K562 (cell line): ENCODE data around the gene HTR2B. TPM values are rescaled to one million over a fixed set of nuclear protein-coding genes. Genes with fewer than 3 reads are reported as not detected.

Experiments used
- ATAC-seq: fragments of 200-7000 bp; cut with Tn5 transposase; 3 replicates; pipeline ENCODE4 v1.9.1; 2020; ENCODE audit warnings: moderate library complexity
- BruUV-seq: library from RNA; stranded (reverse); fragments of 400-500 nt; replicated peaks from 2 replicates; lab custom pipeline; 2021; lab: Mats Ljungman, UMichigan
- CTCF ChIA-PET: fragments of 300-600 bp; formaldehyde crosslinking; extraction: SDS; loops from one replicate; lab custom pipeline; 2021; ENCODE audit warnings: low intra/inter-chr PET ratio; lab: Yijun Ruan, JAX
- POLR2A ChIA-PET: fragments of 300-600, 350-650 bp; sonication (Branson Sonifier 250); formaldehyde crosslinking; extraction: SDS; loops from one replicate; lab custom pipeline; 2021; ENCODE audit warnings: antibody characterized with exemption, inconsistent platforms; lab: Yijun Ruan, JAX
- DNase-seq, 4 experiments: peaks; one replicate each; pipeline versions ENCODE4 v3.0.0 to v3.0.0-alpha.2; 2011 to 2018; ENCODE audit warnings: low spot score in 3 of 4, mixed read lengths in 3 of 4; ENCODE audit errors: extremely low read depth in 1 of 4
- FAIRE-seq: peaks from 2 replicates; lab custom pipeline; 2011; peaks lifted over from hg19 to GRCh38; lab: Jason Lieb, UNC
- H2AFZ ChIP-seq: 2 replicates; pipeline ENCODE4 v1.6.0; 2011; ENCODE audit warnings: low read depth, low read length, control low read depth, inconsistent platforms
- H3K27ac ChIP-seq: fragments of 200-600 bp; 3 replicates; pipeline ENCODE4 v1.8.0; 2011; ENCODE audit warnings: low read depth, mild to moderate bottlenecking, control low read depth, inconsistent platforms, low read length, moderate library complexity, mixed read lengths; ENCODE audit errors: extremely low read depth
- H3K27me3 ChIP-seq, 2 experiments: fragments of 300-600 bp in 1 of 2; 2 replicates in 1 of 2; 3 replicates in 1 of 2; pipeline versions ENCODE4 v1.6.0 to v1.8.0; 2011; ENCODE audit warnings: inconsistent platforms in 2 of 2, low read length in 2 of 2, mild to moderate bottlenecking in 1 of 2, mixed read lengths in 1 of 2, moderate library complexity in 1 of 2; ENCODE audit not compliant: control insufficient read depth in 2 of 2, insufficient read depth in 2 of 2
- H3K36me3 ChIP-seq: fragments of 300-600 bp; 3 replicates; pipeline ENCODE4 v1.8.0; 2011; ENCODE audit warnings: mild to moderate bottlenecking, low read length, inconsistent platforms; ENCODE audit not compliant: control insufficient read depth, insufficient read depth
- H3K4me1 ChIP-seq, 2 experiments: fragments of 200-600 bp in 1 of 2; replicated peaks in 1 of 2; 2 replicates in 1 of 2; 3 replicates in 1 of 2; pipeline versions ENCODE4 v1.5.1 to v1.8.0; 2011; ENCODE audit warnings: inconsistent platforms in 2 of 2, low read length in 2 of 2, mild to moderate bottlenecking in 1 of 2, mixed read lengths in 1 of 2, moderate library complexity in 1 of 2; ENCODE audit not compliant: control insufficient read depth in 2 of 2, insufficient read depth in 2 of 2
- H3K4me2 ChIP-seq: 2 replicates; pipeline ENCODE4 v1.6.1; 2011; ENCODE audit warnings: low read length, control low read depth, inconsistent platforms, mixed read lengths; ENCODE audit not compliant: insufficient read depth
- H3K4me3 ChIP-seq: fragments of 200-600 bp; sonication (generic), shearing (Covaris generic); 2 replicates; pipeline ENCODE4 v1.5.1; 2016; ENCODE audit warnings: control low read depth, inconsistent platforms
- H3K79me2 ChIP-seq: fragments of 200-600 bp; 3 replicates; pipeline ENCODE4 v1.8.0; 2011; ENCODE audit warnings: low read length, inconsistent platforms; ENCODE audit not compliant: control insufficient read depth, insufficient read depth
- H3K9ac ChIP-seq, 2 experiments: 2 replicates each; pipeline versions ENCODE4 v1.6.0 to v1.6.1; 2011; ENCODE audit warnings: low read depth in 2 of 2, low read length in 2 of 2, control low read depth in 1 of 2, inconsistent platforms in 1 of 2, mild to moderate bottlenecking in 1 of 2, mixed read lengths in 1 of 2; ENCODE audit not compliant: insufficient read depth in 1 of 2
- H3K9me1 ChIP-seq: one replicate; pipeline ENCODE4 v1.6.0; 2011; ENCODE audit warnings: inconsistent platforms, mild to moderate bottlenecking, low read length, moderate library complexity; ENCODE audit not compliant: control insufficient read depth, insufficient read depth
- H3K9me3 ChIP-seq: replicated peaks from 2 replicates; pipeline ENCODE4 v1.5.1; 2011; ENCODE audit warnings: low read depth, low read length, inconsistent platforms; ENCODE audit not compliant: control insufficient read depth, insufficient read depth
- H4K20me1 ChIP-seq: replicated peaks from 2 replicates; pipeline ENCODE4 v1.6.1; 2011; ENCODE audit warnings: low read length, inconsistent platforms, mixed read lengths; ENCODE audit not compliant: control insufficient read depth, insufficient read depth
- FOXA3 ChIP-seq, 2 experiments: fragments of 450-650 bp in 1 of 2; sonication (generic) in 1 of 2; formaldehyde crosslinking; IDR thresholded peaks in 1 of 2; conservative IDR thresholded peaks in 1 of 2; 2 replicates each; pipeline versions ENCODE4 v1.4.0 to v1.8.0; 2020 to 2022; ENCODE audit warnings: mild to moderate bottlenecking in 2 of 2, missing genetic modification reagents in 1 of 2
- MIER1 ChIP-seq: fragments of 450-650 bp; IDR thresholded peaks from 2 replicates; pipeline ENCODE4 v1.6.1; 2016; ENCODE audit warnings: antibody characterized with exemption, mild to moderate bottlenecking, low read depth
- NCOR1 ChIP-seq: fragments of 450-650 bp; IDR thresholded peaks from 2 replicates; pipeline ENCODE4 v1.6.1; 2016; ENCODE audit warnings: mild to moderate bottlenecking, moderate library complexity
- RB1 ChIP-seq: fragments of 450-650 bp; IDR thresholded peaks from 2 replicates; pipeline ENCODE4 v1.6.1; 2017; ENCODE audit warnings: low read depth, mild to moderate bottlenecking
- RNF2 ChIP-seq: sonication (generic); IDR thresholded peaks from 2 replicates; pipeline ENCODE4 v1.6.1; 2016
- ZNF165 ChIP-seq: fragments of 250-450 bp; sonication (Bioruptor Pico); IDR thresholded peaks from 2 replicates; pipeline ENCODE4 v1.4.0; 2020; ENCODE audit warnings: borderline replicate concordance
- ZNF551 ChIP-seq: fragments of 250-450 bp; sonication (Bioruptor Pico); IDR thresholded peaks from 2 replicates; pipeline ENCODE4 v1.5.0; 2021; ENCODE audit warnings: mild to moderate bottlenecking, moderate library complexity
- WGBS: fragments of 100-300 bp; shearing (Covaris generic); methylation state at CpG from one replicate; pipeline ENCODE4 v1.1.6; 2016; ENCODE audit warnings: low coverage, mixed read lengths; ENCODE audit not compliant: insufficient coverage; ENCODE audit errors: missing lambda C conversion rate; 5-methylcytosine and 5-hydroxymethylcytosine counted together
- in situ Hi-C: fragments of 300-500 bp; cut with MboI; formaldehyde crosslinking; loops from 4 replicates; pipeline ENCODE4 v1.15.0; 2018; ENCODE audit warnings: inconsistent platforms, mixed read lengths
- intact Hi-C: fragments of 100-400 bp; cut with micrococcal nuclease; formaldehyde crosslinking; loops from 2 replicates; pipeline ENCODE4 v1.14.2; 2022
- polyA plus RNA-seq, 8 experiments: library from polyadenylated mRNA; depleted of rRNA in 4 of 8; stranded (reverse) in 5 of 8; unstranded in 3 of 8; fragments of >200 nt; fragmentation: Nextera tagmentation in 2 of 8; fragmentation: Illumina TruSeq in 1 of 8; extraction: Ambion mirVana in 2 of 8; extraction: Trizol in 1 of 8; gene quantifications; 2 replicates each; pipeline versions ENCODE4 v1.2.1 to v1.2.3, GENCODE V29; 2011 to 2014; ENCODE audit warnings: inconsistent platforms in 1 of 8, missing spikeins in 1 of 8
- total RNA-seq, 7 experiments: library from RNA; depleted of rRNA in 6 of 7; stranded (reverse); fragments of >200 nt in 6 of 7; fragmentation: Illumina TruSeq in 2 of 7; extraction: Trizol in 2 of 7; gene quantifications; 2 replicates each; pipeline versions ENCODE4 v1.2.1 to v1.2.3, GENCODE V29; 2011 to 2021; ENCODE audit warnings: low replicate concordance in 1 of 7
- TF ChIP-seq, protein P1 (sequence below): IDR thresholded peaks from 2 replicates; pipeline ENCODE4 v1.6.1; 2011; ENCODE audit warnings: borderline replicate concordance, low read depth, mild to moderate bottlenecking, moderate library complexity, low read length; ENCODE audit not compliant: insufficient read depth, poor library complexity, severe bottlenecking
- TF ChIP-seq, protein P2 (sequence below): IDR thresholded peaks from 3 replicates; pipeline ENCODE4 v1.6.1; 2011; ENCODE audit warnings: borderline replicate concordance, mild to moderate bottlenecking, moderate library complexity; ENCODE audit not compliant: insufficient read length; ENCODE audit errors: extremely low read depth
- TF ChIP-seq, protein P3 (sequence below): sonication (generic); formaldehyde crosslinking; IDR thresholded peaks from 2 replicates; pipeline ENCODE4 v1.8.0; 2022; ENCODE audit warnings: missing genetic modification reagents, mild to moderate bottlenecking, moderate library complexity, borderline replicate concordance

The HTR2B gene
- total and polyA plus RNA-seq, 9 of the 15 experiments (the other 6 are each of a cell fraction or from before 2014, with no cell fraction given), result not detected

DNA sequence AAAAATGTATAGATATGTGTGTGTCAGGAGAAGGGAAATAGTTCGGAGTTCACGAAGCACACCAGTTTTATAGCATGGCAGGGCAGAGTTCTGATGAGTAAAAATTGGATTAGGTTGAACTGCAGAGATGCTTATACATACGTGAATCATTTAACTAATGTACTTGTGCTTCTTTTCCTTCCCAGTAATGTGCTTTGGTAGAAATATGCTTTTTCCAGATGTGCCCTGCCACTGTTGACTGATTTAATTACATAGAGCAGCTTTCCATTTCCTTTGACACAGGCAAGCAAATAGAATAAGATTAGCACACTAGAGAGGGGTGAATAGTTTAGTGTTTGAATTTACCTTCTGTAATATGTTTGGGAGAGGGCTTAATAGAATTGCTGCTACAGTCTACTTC is 44.6 kb upstream of the HTR2B start (continued):
- TF ChIP-seq, protein P1, sequence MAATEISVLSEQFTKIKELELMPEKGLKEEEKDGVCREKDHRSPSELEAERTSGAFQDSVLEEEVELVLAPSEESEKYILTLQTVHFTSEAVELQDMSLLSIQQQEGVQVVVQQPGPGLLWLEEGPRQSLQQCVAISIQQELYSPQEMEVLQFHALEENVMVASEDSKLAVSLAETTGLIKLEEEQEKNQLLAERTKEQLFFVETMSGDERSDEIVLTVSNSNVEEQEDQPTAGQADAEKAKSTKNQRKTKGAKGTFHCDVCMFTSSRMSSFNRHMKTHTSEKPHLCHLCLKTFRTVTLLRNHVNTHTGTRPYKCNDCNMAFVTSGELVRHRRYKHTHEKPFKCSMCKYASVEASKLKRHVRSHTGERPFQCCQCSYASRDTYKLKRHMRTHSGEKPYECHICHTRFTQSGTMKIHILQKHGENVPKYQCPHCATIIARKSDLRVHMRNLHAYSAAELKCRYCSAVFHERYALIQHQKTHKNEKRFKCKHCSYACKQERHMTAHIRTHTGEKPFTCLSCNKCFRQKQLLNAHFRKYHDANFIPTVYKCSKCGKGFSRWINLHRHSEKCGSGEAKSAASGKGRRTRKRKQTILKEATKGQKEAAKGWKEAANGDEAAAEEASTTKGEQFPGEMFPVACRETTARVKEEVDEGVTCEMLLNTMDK, result no peak
- TF ChIP-seq NCOR1, result no peak
- TF ChIP-seq ZNF551 (CRISPR knock-in tag), result no peak
- no peak for TF ChIP-seq FOXA3 (CRISPR knock-in tag; conservative IDR thresholded peaks at IDR 0.05 in 1 of 2, IDR thresholded peaks at IDR 0.05 in 1 of 2)

DNA sequence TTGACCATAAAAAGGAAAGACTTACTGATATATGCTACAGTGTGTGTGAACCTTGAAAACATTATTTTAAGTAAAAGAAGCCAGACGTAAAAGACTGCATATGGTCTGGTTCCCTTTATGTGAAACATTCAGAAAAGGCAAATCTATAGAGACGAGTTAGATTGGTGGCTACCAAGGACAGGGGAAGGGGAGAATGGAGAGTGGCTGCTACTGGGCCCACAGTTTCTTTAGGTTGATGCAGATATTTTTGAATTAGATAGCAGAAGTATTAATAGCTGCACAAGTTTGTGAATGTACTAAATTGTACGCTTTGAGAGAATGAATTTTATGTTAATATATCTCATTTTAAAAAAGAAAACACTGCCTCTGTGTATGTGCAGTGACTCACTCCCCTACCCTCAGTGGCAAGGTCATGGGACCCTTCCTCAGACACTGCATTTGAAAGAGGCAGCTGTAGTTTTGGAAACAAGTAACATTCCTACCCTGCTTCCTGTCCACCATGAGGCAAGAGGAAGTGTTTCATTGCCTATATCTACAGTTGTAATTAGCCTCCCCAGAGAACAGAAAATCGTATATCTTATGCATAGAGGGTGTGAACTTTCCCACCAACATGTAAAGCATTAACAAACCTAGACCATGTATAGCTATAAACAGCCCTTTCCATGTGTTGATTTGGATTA is 43.8 kb upstream of the HTR2B start:
- H3K36me3 ChIP-seq, result peaks cover 91% of the 10 kb centered on the region
- 90% methylated on average over 3 of the region's 4 CpGs for WGBS

More for the DNA sequence above, 43.8 kb upstream of the HTR2B start:
- no peak for DNase-seq
- H4K20me1 ChIP-seq, result no peaks in the 10 kb centered on the region
- TF ChIP-seq ZNF551 (CRISPR knock-in tag) (no peak), MIER1 (no peak), RB1 (no peak), ZNF165 (CRISPR knock-in tag) (no peak), RNF2 (no peak)
- TF ChIP-seq, protein P2, sequence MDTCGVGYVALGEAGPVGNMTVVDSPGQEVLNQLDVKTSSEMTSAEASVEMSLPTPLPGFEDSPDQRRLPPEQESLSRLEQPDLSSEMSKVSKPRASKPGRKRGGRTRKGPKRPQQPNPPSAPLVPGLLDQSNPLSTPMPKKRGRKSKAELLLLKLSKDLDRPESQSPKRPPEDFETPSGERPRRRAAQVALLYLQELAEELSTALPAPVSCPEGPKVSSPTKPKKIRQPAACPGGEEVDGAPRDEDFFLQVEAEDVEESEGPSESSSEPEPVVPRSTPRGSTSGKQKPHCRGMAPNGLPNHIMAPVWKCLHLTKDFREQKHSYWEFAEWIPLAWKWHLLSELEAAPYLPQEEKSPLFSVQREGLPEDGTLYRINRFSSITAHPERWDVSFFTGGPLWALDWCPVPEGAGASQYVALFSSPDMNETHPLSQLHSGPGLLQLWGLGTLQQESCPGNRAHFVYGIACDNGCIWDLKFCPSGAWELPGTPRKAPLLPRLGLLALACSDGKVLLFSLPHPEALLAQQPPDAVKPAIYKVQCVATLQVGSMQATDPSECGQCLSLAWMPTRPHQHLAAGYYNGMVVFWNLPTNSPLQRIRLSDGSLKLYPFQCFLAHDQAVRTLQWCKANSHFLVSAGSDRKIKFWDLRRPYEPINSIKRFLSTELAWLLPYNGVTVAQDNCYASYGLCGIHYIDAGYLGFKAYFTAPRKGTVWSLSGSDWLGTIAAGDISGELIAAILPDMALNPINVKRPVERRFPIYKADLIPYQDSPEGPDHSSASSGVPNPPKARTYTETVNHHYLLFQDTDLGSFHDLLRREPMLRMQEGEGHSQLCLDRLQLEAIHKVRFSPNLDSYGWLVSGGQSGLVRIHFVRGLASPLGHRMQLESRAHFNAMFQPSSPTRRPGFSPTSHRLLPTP, result no peak
- TF ChIP-seq, protein P3, sequence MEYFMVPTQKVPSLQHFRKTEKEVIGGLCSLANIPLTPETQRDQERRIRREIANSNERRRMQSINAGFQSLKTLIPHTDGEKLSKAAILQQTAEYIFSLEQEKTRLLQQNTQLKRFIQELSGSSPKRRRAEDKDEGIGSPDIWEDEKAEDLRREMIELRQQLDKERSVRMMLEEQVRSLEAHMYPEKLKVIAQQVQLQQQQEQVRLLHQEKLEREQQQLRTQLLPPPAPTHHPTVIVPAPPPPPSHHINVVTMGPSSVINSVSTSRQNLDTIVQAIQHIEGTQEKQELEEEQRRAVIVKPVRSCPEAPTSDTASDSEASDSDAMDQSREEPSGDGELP, result no peak
- in situ Hi-C loops (no loop called here), intact Hi-C loops (no loop called here)
- H3K79me2 ChIP-seq, result no peaks in the 10 kb centered on the region
- no peak overlapping the region for H3K27ac ChIP-seq
- H3K4me1 ChIP-seq, result no peaks in the 10 kb centered on the region
- H3K9me1 ChIP-seq, result no peaks in the 10 kb centered on the region
- H3K4me3 ChIP-seq, result no peak overlapping the region
- POLR2A ChIA-PET, result no interaction called here
- ATAC-seq, result no peak
- CTCF ChIA-PET, result no interaction called here
- H3K4me2 ChIP-seq, result no peak overlapping the region
- H3K9ac ChIP-seq, result no peak overlapping the region
- no peaks in the 10 kb centered on the region for H3K27me3 ChIP-seq
- no peaks in the 10 kb centered on the region for H3K9me3 ChIP-seq
- no TSS peak for BruUV-seq
- no peak for FAIRE-seq
- no peak overlapping the region for H2AFZ ChIP-seq
